Measurements from ENCODE around the gene TXLNG.
"Not testable (repeated sequence)": the region's sequence is repeated elsewhere in the genome, so short reads cannot be mapped to it uniquely, and the experiment has no call there.

TXLNG gene

GRCh38 chrX:16786139-16786790, at the start of gene TXLNG:
Gene TXLNG, plus strand, starts transcription at chrX:16786466. Its CDS starts 22 bp downstream, at chrX:16786488.
- peak; percentile 82 to 97 for DNase-seq (ENCODE audit: extremely low read depth in 1 of 2, low read depth in 1 of 2)

DNA sequence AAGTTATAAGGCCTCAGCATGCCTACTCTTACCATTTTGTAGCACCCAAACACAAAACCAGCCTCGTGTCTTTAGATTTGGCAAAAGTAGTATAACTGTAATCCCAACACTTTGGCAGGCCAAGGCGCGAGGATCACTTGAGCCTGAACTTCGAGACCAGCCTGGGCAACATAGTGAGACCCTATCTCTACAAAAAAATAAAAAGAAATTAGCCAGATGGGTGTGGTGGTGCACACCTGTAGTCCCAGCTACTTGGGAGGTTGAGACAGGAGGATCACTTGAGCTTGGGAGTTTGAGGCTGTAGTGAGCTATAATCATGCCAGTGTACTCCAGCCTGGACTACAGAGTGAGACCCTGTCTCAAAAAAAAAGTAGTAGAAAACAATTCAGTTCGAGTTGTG, 49.2 kb upstream of the TXLNG start:
- DNase-seq (ENCODE audit: extremely low read depth in 1 of 2, low read depth in 1 of 2) = no peak

DNA sequence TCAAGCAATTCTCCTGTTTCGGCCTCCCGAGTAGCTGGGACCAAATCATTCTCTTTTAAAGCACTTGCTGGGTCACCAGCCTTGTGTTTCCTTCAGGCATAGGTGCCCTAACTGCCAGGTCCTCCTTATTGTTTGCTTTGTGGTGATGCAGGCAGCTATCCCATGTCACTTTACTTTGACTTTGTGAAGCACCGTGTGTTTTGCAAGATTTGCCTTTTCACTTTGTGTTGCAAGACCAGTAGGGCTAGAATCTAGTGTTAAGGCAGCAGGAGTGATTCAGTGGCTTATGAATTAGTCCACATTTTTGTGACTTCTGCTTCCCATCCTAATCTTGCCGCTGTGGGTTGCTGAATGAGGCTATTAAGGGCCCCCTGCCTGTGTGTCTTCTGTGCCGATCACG, 46.7 kb upstream of the TXLNG start:
- no peak for DNase-seq (ENCODE audit: extremely low read depth in 1 of 2, low read depth in 1 of 2)

DNA sequence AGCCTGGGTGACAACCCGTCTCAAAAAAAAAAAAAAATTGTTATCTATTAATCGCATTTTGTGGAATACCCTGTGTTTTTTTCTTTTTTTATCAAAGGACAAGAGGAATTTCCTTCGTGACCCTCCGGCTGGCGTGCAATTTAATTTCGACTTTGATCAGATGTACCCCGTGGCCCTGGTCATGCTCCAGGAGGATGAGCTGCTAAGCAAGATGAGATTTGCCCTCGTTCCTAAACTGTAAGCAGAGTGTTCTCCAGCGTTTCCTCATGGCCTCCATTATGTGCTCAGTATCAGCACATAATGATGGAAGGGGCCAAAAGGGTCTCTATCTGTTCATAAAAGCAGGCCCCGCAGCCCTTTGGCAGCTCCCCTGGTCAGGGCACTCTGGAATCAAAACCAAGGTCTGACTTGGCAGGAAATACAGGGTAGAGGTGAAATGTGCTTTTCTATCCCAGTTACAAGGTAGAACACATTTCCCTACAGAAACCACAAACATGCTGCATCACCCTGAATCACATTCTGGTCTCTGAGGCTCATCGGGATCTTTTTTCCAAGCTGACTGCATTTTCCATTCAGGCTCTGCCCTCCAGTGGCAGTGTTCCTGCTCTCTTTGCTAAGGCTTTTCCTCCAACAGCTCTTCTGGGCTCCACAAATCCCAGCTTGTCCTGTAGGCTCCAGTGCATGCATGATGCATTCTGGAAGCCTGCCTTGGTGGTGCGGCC, 42.5 kb upstream of the TXLNG start:
- DNase-seq (ENCODE audit: extremely low read depth in 1 of 2, low read depth in 1 of 2) = no peak

GRCh38 chrX:16745102-16745501, 41.2 kb upstream of the TXLNG start:
- DNase-seq (ENCODE audit: extremely low read depth in 1 of 2, low read depth in 1 of 2) = no peak

DNA sequence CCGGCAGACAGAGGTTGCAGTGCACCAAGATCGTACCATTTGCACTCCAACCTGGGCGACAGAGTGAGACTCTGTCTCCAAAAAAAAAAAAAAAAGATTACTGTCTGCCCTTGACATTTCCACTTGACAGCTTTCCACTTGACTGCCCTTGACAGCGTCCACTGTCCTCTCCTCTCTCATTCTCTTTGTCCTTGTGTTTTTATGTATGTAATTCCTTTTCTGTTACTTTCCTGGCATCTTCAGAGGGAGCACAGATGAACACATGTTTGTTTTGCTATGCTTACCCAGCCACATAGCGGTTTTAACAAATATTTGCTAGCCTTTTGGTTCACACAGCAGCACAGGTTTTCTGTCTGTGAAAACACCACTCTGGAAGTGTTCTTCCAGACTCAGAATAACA, 40.6 kb upstream of the TXLNG start:
- DNase-seq (ENCODE audit: extremely low read depth in 1 of 2, low read depth in 1 of 2) = no peak

DNA sequence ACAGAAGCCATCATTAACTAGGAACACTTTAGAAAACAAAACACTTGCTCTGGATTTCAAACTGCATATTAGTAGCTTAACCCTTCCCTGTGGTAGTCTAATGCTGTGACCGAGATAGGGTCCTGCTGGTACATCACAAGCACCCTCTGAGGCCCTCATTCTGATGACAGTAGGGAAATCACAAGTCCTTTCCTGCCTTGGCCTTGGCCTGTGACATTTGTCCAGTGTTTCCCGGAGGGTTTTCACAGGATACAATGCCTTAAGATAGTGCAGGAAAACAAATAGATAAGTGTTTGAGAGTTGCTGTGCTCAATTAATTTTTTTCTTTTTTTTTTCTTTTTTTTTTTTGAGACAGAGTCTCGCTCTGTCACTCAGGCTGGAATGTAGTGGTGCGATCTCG, 37.8 kb upstream of the TXLNG start:
- DNase-seq (ENCODE audit: extremely low read depth in 1 of 2, low read depth in 1 of 2) = no peak

GRCh38 chrX:16750136-16750535, 36.1 kb upstream of the TXLNG start:
- no peak for DNase-seq (ENCODE audit: extremely low read depth in 1 of 2, low read depth in 1 of 2)

- DNase-seq (ENCODE audit: extremely low read depth in 1 of 2, low read depth in 1 of 2) = no peak
Observed at GRCh38 chrX:16754019-16754418, 32.2 kb upstream of the TXLNG start.

DNA sequence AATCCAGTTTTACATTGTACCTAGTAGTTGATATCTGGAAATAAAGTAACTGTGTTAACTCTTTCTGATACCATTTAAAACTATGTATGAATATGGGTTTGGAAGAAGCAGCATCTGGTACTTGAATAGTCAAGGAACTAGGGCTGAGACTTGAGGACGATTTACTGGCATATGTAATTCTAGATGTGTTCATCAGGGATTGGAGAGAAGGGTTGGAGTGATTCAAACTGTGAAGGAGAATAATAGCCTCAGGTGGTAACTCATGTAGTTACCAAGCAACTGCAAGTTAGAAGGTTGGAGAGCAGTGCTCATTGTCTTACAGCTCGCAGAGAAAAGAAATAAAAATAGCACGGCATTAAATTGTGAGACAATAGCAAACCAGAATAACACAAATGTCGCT, 29.5 kb upstream of the TXLNG start:
- no peak for DNase-seq (ENCODE audit: extremely low read depth in 1 of 2, low read depth in 1 of 2)

GRCh38 chrX:16761500-16761899, 24.8 kb upstream of the TXLNG start:
- not testable (repeated sequence) for DNase-seq (ENCODE audit: extremely low read depth in 1 of 2, low read depth in 1 of 2)

DNA sequence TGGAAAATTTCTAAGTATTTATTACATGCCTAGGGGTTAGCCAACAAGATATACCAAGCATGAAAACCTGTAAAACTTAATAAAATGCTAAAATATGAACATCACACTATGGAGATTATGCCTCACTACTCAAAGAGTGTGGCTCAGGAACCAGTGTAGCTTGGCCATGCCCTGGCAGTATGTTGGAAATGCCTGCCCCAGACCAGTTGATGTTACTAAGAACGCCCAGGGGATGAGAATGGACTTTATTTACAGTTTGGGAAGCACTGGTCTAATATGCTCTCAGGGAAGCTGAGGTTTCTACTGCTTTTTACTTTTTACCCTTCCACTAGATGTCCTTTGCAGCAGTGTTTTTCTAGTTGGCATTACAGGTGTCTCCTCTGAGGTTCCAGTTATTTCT, 23.7 kb upstream of the TXLNG start:
- no peak for DNase-seq (ENCODE audit: extremely low read depth in 1 of 2, low read depth in 1 of 2)

DNA sequence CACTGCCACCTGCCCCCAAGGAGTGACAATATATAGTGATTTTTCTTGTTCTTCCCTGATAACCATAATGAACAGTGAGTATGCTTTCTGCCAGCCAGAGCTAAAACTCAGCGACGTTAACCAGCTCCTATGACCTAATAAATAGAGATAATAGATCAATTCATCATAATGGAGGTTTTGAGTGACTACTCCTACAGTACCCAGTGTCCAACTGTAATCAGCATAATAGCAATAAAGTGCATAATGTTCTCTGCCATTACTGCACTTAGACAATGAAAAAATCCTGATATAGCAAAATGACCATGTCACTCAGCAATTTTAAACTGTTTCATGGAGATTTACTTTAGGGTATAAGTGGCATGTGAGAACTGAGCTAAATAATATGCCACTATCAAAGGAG, 20.7 kb upstream of the TXLNG start:
- DNase-seq (ENCODE audit: extremely low read depth in 1 of 2, low read depth in 1 of 2) = no peak

- DNase-seq (ENCODE audit: extremely low read depth in 1 of 2, low read depth in 1 of 2) = no peak
Observed at GRCh38 chrX:16770970-16771482, 15.2 kb upstream of the TXLNG start.

DNA sequence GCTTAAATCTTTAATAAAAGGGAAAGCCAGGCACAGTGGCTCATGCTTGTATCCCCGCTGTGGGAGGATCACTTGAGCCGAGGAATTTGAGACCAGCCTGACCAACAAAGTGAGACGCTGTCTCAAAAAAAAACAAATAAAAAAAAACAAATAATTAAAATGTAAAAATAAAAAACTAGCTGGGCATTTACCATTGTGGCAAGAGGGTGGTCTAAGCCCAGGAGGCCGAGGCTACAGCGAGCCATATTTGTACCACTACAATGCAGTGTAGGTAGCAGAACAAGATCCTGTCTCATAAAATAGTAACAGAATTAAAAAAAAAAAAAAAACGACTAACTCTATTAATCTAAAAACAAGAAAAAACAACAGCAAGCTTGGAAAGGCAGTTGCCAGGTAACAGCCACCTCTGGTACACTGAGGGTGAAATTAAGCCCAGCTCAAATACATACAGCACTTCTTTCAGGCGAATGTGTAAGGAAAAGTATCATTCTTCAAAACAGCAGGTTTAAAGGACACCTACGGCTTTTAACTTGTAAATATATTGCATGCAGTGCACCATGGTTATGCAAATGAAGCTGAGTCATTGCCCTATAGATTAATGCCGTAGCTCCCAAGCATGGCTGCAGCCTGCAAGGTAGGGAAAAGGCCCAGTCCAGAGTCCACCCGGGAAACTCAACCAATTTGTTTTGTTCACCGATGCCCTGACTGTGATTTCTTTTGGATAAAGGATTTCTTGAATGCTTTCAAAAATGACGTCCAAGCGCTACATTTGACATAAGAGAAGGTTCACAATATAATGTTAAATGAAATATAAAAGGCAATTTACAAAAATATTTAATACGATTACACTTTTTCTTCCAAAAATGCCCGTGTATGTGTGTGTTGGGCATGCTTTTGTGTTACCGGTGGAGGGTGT, 14.5 kb upstream of the TXLNG start:
- DNase-seq (ENCODE audit: extremely low read depth in 1 of 2, low read depth in 1 of 2) = no peak

- DNase-seq (ENCODE audit: extremely low read depth in 1 of 2, low read depth in 1 of 2) = no peak
Observed at GRCh38 chrX:16772460-16772859, 13.8 kb upstream of the TXLNG start.

- DNase-seq (ENCODE audit: extremely low read depth in 1 of 2, low read depth in 1 of 2) = no peak
Observed at GRCh38 chrX:16774746-16775145, 11.5 kb upstream of the TXLNG start.

GRCh38 chrX:16778545-16778944, 7.7 kb upstream of the TXLNG start:
- DNase-seq (ENCODE audit: extremely low read depth in 1 of 2, low read depth in 1 of 2) = no peak

- DNase-seq (ENCODE audit: extremely low read depth in 1 of 2, low read depth in 1 of 2) = no peak
Observed at GRCh38 chrX:16778993-16779392, 7.3 kb upstream of the TXLNG start.

GRCh38 chrX:16779815-16780214, 6.5 kb upstream of the TXLNG start:
- DNase-seq (ENCODE audit: extremely low read depth in 1 of 2, low read depth in 1 of 2) = not testable (repeated sequence)

DNA sequence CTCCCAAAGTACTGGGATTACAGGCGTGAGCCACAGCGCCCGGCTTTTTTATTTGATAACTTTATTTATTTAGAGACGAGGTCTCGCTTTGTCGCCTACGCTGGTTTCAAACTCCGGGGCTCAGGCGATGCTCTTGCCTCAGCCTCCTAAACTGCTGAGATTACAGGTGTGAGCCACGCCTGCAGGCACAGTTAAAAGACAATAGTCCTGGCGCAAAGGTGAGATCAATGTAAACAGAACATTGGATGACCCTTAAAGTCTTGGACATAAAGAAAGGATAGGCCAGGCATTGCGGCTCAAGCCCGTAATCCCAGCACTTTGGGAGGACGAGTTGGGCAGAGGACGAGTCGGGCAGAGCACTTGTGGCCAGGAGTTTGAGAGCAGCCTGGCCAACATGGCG, 2.8 kb upstream of the TXLNG start:
- DNase-seq (ENCODE audit: extremely low read depth in 1 of 2, low read depth in 1 of 2) = no peak

Measured in activated CD8-positive, alpha-beta memory T cell treated with anti-CD3 and anti-CD28 coated beads for 1 hour (primary cell).